Measurements from ENCODE around the gene STAP2. TPM values are rescaled to one million over a fixed set of nuclear protein-coding genes. Genes with fewer than 3 reads are reported as not detected.
A peak's percentile ranks its signal among the peaks of the same experiment; 100 is the strongest.

STAP2 gene
- total and polyA plus RNA-seq, 8 donors, result 20.7 to 250 (median 43.3) TPM; not detected in 1

- peak overlapping the region in 3 of 5 donors; percentile 87 to 89 (median 87) for H3K27ac ChIP-seq
- H3K4me3 ChIP-seq, result no peak overlapping the region
- H3K9me3 ChIP-seq, result no peaks in the 10 kb centered on the region
- TF ChIP-seq POLR2AphosphoS5 (IDR thresholded peaks at IDR 0.05) (no peak), POLR2A (IDR thresholded peaks at IDR 0.05) (no peak), EP300 (IDR thresholded peaks at IDR 0.05) (no peak), CTCF (IDR thresholded peaks at IDR 0.05) (no peak)
- WGBS, 5 donors, result 78 to 92% (median 87%) methylated on average over 24 to 31 of the region's 31 CpGs
- DNase-seq, result peak in 1 of 2 donors; percentile 20
- intact Hi-C loops (cut with DNase I; ENCODE audit: low total_unique reads), result no loop called here
- peaks cover 66 to 93% (median 90%) of the 10 kb centered on the region in 4 donors for H3K4me1 ChIP-seq
- H3K36me3 ChIP-seq, result peaks cover 0 to 10% (median 7%) of the 10 kb centered on the region in 4 donors
- no peaks in the 10 kb centered on the region for H3K27me3 ChIP-seq
Measured at GRCh38 chr19:4371247-4372164, 32.9 kb upstream of the STAP2 start.

- peak overlapping the region; percentile 81 to 89 (median 83) for H3K27ac ChIP-seq
- intact Hi-C loops (cut with DNase I; ENCODE audit: low total_unique reads), result no loop called here
- no peaks in the 10 kb centered on the region for H3K27me3 ChIP-seq
- H3K4me1 ChIP-seq, result peaks cover 56 to 83% (median 80%) of the 10 kb centered on the region in 4 donors
- peak overlapping the region in 2 of 4 donors; percentile 25 to 38 for H3K4me3 ChIP-seq
- peaks cover 8 to 20% (median 17%) of the 10 kb centered on the region in 4 donors for H3K36me3 ChIP-seq
- WGBS, 5 donors, result 82 to 91% (median 89%) methylated on average over 10 to 15 of the region's 15 CpGs
- no peaks in the 10 kb centered on the region for H3K9me3 ChIP-seq
- TF ChIP-seq EP300 (IDR thresholded peaks at IDR 0.05) (no peak), POLR2A (IDR thresholded peaks at IDR 0.05) (no peak), CTCF (IDR thresholded peaks at IDR 0.05) (no peak), POLR2AphosphoS5 (IDR thresholded peaks at IDR 0.05) (no peak)
- DNase-seq, result no peak
Measured at GRCh38 chr19:4370418-4371041, 31.9 kb upstream of the STAP2 start.

DNA sequence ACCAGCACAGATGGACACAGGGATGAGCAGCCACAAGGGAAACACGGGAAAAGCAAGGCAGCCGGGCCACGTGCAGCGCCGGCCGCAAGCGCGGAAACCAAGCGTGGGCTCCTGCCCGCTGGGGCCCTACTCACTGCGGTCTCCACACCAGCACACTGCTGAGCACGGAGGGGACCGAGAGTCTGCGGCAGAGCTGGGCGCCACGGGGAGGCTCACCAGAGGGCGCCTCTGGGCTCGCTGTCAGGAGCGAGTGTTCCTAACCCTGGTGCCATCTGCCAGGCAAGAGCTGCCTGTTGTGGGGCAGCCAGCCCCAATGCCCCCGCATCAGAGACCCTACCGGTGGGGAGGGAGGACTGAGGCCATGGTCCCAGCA lies 31.2 kb upstream of the STAP2 start:
- DNase-seq, result peak; percentile 80 to 82
- Histone ChIP-seq H3K36me3 (peaks cover 15 to 26% (median 23%) of the 10 kb centered on the region in 4 donors), H3K27me3 (no peaks in the 10 kb centered on the region), H3K4me3 (peak overlapping the region; percentile 11 to 38 (median 20)), H3K4me1 (peaks cover 50 to 77% (median 73%) of the 10 kb centered on the region in 4 donors), H3K27ac (peak overlapping the region; percentile 81 to 89 (median 83)), H3K9me3 (no peaks in the 10 kb centered on the region)
- WGBS, 5 donors, result 11 to 31% (median 23%) methylated on average over 18 to 21 of the region's 21 CpGs; no CpG with 5 or more reads in 1 of the 5 donors
- intact Hi-C loops (cut with DNase I; ENCODE audit: low total_unique reads), result no loop called here
- no peak for TF ChIP-seq POLR2AphosphoS5 (IDR thresholded peaks at IDR 0.05)
- TF ChIP-seq POLR2A (IDR thresholded peaks at IDR 0.05), result no peak
- TF ChIP-seq CTCF (IDR thresholded peaks at IDR 0.05), result peak in 5 of 7 experiments; percentile 28 to 77 (median 46)
- no peak for TF ChIP-seq EP300 (IDR thresholded peaks at IDR 0.05)

All from stomach (tissue), 9 donors.